ENCODE results near the gene KCNG1. TPM values are rescaled to one million over a fixed set of nuclear protein-coding genes. Genes with fewer than 3 reads are reported as not detected.

KCNG1 gene
- total and polyA plus RNA-seq, 2 of the 8 experiments (the other 6 are each of a cell fraction or from before 2014, with no cell fraction given): 16.0 to 18.0 TPM

DNA sequence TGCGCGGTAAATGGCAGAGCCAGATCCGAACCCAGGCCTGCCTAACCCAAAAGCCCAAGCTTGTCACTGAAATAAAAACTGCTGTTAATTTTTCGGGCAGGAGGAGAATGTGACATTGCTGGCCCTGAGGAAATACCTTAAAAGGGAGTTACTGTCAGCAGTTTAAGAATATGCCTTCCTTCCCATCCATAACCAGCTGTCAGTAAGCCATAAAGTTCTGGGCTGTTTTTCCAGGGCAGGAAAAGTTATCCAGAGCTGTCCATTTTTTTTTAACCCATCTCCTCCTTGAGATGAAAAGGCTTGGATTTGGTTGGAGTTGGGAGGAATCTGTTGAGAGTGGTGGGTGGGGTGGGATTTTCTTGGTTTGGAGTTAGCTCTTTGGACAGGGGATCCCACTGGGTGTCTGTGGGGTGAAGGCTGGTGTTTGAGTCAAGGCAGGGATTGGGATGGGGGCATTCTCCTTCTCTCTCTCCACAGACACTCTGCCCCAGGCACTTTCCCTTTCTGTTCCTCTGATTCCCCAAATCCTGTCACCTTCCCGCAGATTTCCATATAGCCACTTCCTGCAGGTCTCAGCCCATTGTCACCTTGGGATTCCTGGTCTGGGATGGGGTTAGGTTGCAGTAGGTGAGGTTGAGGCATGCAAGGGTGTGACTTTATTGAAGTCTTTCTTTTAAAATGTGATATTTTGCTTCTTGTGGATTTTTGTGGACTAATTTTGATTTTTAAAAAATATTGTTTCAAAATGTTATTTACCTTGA, 4.3 kb upstream of the KCNG1 start (continued):
- no peak for TF ChIP-seq MAX (IDR thresholded peaks at IDR 0.05)

All from H1 (cell line).